HG02884 (cell line): ENCODE measurements around the gene PIM2.

Experiments used
- ATAC-seq: cut with Tn5 transposase; IDR thresholded peaks from one replicate; pipeline ENCODE4 v1.9.1; 2021; ENCODE audit warnings: mild to moderate bottlenecking, moderate library complexity; ENCODE audit not compliant: unreplicated experiment

Gene PIM2

DNA sequence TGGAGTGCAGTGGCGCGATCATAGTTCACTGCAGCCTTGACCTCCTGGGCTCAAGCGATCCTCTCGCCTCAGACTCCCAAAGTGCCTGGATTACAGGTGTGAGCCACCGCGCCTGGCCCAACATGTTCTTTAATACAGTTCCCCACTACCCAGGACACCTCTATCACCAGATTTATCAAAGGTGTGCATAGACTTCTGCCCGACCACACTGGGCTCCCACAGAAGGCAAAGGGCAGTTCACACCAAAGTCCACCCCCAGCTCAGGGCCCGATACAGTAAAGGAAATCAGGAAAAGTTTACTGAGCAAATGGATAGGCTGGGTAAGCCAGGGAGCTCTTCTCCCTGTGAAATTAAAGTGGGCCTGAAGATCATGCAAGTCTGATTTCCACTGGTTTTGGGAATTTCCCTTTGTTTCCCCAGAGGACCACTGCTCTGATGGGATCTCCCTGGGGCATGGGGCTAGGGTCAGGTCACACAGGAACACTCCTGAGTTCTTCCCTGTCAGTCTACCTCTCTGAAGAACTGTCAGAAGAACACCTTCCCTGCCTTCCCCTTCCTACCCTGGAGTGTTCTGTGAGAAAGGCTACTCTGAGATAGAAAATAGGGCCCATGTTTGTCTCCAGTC, 17.7 kb upstream of the PIM2 start:
- peak; percentile 1 for ATAC-seq

- no peak for ATAC-seq
Observed at GRCh38 chrX:48935301-48935670, 16.5 kb upstream of the PIM2 start.

- no peak for ATAC-seq
Observed at GRCh38 chrX:48934581-48935300, 15.9 kb upstream of the PIM2 start.

DNA sequence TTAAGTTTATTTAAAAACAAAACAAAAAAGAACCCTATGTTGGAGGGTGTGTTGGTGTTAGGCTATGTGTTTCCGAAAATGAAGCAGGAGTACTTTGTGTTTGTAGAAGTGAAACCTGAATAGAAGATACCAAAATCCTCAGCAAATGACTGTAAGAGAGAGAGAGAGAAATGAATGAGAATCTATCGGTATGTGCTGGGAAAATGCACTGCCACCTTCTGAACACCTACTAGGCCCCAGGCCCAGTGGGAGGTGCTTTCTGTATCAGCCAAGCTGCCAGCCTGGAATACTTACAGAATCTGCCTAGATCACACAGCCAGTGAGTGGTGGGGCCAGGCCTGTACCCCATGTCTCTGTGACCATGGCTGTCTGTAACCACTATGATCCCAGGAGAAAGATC, 14.9 kb upstream of the PIM2 start:
- ATAC-seq: peak; percentile 38

- no peak for ATAC-seq
Observed at GRCh38 chrX:48927736-48928382, 9.0 kb upstream of the PIM2 start.

- no peak for ATAC-seq
Observed at GRCh38 chrX:48927123-48927522, 8.3 kb upstream of the PIM2 start.

DNA sequence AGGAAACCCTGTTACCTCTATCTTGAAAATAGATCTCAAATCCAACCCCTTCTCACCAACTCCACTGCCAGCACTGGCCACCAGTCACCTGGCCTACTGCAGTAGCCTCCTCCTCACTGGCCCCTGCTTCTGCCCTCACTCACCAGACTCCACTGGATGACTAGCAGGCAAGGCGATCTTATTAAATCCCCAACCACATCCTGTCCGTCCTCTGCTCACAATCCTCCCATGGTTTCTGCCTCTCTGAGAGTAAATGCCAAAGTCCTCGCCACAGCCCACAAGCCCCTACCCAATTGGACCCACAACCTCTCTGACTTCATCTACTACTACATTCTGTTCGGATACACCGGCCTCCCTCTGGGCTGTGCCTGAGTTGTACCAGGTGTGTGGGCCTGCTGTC, 5.4 kb upstream of the PIM2 start:
- no peak for ATAC-seq

DNA sequence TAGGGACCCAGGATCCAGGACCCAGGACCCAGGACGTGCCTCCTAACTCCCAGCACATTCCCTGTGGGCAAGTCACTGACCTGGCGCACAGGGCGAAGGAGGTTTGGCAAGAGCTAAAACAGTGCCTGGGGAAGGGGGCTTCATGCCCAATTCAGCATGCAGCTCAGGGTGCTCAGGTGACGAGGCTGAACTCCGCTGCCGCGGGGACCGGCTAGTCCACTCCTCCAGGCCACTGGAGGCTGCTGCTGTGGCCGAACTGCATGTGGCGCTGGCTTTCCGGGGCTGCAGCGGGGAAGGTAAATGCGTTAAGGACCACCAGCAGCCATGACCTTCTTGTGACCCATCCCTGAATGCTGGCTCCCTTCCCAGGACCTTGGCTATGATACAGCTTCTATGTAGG, 4.9 kb upstream of the PIM2 start:
- ATAC-seq: no peak

DNA sequence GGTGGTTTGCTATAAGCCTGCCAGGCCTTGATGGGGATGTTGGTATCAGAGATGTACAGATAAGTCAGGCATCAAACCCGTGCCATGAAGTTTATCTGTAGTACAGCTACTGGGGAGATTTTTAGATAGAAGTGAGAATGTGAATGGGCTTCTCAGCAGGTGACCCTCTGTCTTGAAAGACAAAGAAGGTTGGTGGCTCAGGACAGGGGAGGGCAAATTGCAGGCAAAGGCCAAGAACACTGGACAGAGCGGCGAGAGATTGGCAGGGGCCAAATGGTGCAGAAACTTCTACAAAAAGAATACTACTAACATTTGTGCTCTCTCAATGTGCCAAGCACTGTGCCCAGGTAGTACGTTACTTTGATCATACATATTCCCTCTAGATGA, 1.9 kb upstream of the PIM2 start:
- ATAC-seq: no peak

- no peak for ATAC-seq
Observed at GRCh38 chrX:48919947-48920717, 1.3 kb upstream of the PIM2 start.

GRCh38 chrX:48919360-48919841, 577 bp upstream of the PIM2 start:
- ATAC-seq: no peak

GRCh38 chrX:48918301-48918642, 552 bp downstream of the PIM2 start:
- no peak for ATAC-seq

- no peak for ATAC-seq
Observed at GRCh38 chrX:48917139-48918001, 1.5 kb downstream of the PIM2 start.

DNA sequence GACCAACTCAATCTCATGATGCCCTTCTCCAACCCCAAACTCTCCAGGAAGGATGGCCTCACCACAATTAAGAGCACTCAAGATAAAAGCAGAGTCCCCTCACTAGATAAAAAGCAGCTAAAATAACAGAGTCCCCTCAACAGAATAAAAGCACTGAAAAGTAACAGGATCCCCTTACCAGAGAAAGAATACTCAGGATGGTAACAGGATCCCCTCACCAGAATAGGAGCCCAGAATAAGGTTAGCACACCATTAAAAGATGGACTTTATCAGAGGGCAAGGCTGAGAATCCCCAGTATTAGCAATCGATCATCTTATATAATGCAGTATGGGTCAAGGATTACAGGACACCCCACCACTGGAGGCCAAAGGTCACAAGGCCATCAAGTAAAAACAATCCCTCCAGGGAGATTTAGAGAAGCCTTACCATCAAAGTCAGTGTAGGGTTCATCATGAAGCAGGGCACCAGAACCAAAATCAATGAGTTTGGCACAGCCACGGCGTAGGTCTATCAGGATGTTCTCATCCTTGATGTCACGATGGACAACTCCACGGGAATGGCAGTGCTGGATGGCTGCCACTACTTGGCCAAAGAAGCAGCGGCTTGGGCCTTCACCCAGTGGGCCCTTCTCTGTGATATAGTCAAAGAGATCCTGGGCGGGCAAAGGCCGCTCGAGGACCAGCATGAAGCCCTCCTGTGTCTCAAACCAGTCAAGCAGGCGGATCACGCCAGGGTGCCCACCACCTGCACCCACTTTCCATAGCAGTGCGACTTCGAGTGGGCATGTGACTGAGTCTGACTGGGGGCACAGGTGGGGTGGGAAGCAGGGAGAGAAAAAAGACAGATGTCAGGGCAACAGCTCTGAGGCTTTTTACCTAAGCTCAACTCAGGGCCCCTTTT, 4.0 kb downstream of the PIM2 start:
- ATAC-seq: no peak

DNA sequence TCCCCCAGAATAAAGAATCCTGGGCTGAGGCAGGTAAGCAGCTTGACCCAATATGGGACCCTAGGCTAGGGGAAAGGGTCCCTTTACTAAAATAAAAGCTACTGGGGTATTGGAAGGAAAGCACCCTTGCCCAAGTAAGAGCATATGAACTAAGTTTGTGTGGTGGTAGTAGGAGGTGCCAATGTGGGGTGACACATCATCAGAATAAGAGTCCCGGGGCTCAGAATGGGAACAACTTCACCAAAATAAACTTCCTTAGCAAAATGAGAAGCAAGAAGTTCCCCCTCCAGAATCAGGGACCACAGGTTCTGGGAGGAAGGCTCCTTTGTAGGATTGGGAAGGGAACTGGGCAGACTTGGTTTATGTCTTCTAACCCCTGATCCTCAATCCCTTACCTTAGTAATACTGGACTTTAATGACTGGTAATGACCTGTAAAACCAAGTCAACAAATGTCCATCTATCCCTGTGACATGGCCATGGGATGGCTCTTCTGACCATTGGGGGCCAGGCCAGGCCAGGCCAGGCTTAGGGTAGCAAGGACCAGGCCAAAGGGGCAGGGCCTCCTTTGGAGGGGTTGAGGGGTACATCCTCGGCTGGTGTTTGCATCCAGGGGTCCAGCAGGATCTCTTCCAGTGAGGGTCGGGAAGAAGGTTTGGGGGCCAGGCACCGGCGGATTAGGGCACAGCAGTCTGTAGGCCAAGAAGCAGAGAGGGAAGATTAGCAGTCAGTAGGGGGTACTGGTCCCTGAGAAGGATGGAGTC, 5.0 kb downstream of the PIM2 start:
- no peak for ATAC-seq

- ATAC-seq: peak; percentile 61
Observed at GRCh38 chrX:48911412-48912182, 7.2 kb downstream of the PIM2 start, which contains the start of gene SLC35A2. TSS of gene SLC35A2 (minus strand) at chrX:48911646. CDS start at chrX:48911636, 10 bp downstream.

DNA sequence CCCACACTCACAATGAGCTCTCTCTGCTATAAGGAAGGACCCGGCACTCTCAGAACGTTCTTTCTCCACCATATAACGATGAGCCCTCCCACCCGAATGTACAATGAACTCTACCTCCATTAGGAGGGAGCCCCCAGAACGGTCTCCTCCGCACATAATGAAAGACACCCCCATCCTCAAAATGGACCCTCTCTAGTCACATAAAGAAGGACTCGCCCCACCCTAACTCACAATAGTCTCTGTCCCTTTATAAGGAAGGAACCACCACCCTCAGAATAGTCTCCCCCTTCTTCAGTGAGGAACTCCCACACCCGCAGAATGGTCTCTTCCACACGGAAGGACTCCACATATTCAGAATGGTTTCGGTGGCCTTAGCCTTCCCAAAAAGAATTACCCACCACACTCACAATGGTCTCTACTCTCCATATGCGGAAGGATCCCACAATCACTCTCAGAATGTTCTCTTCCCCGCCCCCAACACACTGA, 7.9 kb downstream of the PIM2 start:
- peak; percentile 14 for ATAC-seq
